Activated CD4-positive, alpha-beta memory T cell treated with anti-CD3 and anti-CD28 coated beads for 36 hours (primary cell): ENCODE measurements around the gene PRPF31. TPM values are rescaled to one million over a fixed set of nuclear protein-coding genes. Genes with fewer than 3 reads are reported as not detected.

Experiments used
- CTCF ChIA-PET: fragments of 350-600 bp; sonication (Branson Sonifier 250); formaldehyde crosslinking; loops from one replicate; lab custom pipeline; 2021; ENCODE audit warnings: antibody characterized with exemption, inconsistent platforms; lab: Charles Lee
- POLR2A ChIA-PET: fragments of 350-600 bp; sonication (Branson Sonifier 250); formaldehyde crosslinking; loops from one replicate; lab custom pipeline; 2021; ENCODE audit warnings: antibody characterized with exemption; lab: Charles Lee
- DNase-seq: peaks from one replicate; pipeline ENCODE4 v3.0.0-alpha.2; 2020
- H3K27ac Mint-ChIP-seq: one replicate; pipeline ENCODE4 v1.8.0; 2021; ENCODE audit warnings: mixed read lengths
- H3K27me3 Mint-ChIP-seq: one replicate; pipeline ENCODE4 v1.8.0; 2021; ENCODE audit warnings: mixed read lengths
- H3K36me3 Mint-ChIP-seq: one replicate; pipeline ENCODE4 v1.8.0; 2021; ENCODE audit warnings: mixed read lengths
- H3K4me1 Mint-ChIP-seq: one replicate; pipeline ENCODE4 v1.8.0; 2021; ENCODE audit warnings: low read depth, mixed read lengths
- H3K4me3 Mint-ChIP-seq: one replicate; pipeline ENCODE4 v1.8.0; 2021; ENCODE audit warnings: mild to moderate bottlenecking, mixed read lengths
- H3K9me3 Mint-ChIP-seq: one replicate; pipeline ENCODE4 v1.8.0; 2021; ENCODE audit warnings: mixed read lengths
- intact Hi-C: fragments of 100-400 bp; cut with micrococcal nuclease; formaldehyde crosslinking; loops from one replicate; pipeline ENCODE4 v1.15.1; 2023
- total RNA-seq, 2 experiments: library from RNA; stranded (reverse); gene quantifications; one replicate each; pipeline ENCODE4 v1.2.3, GENCODE V29; 2021

PRPF31 gene
- total RNA-seq, 2 experiments from 2014 or later, result 74.4 to 74.6 TPM

- Mint-ChIP-seq H3K4me3 (peak overlapping the region; percentile 86), H3K27ac (peak overlapping the region; percentile 76), H3K4me1 (peaks cover 42% of the 10 kb centered on the region), H3K36me3 (peaks cover 8% of the 10 kb centered on the region), H3K27me3 (no peaks in the 10 kb centered on the region), H3K9me3 (no peaks in the 10 kb centered on the region)
- POLR2A ChIA-PET, result interaction anchor here (0.8 to 3.0 kb wide), 12 partner anchors 19 to 327 kb away, joined by 3 to 17 read pairs (median 6); partner anchors contain the start of genes LENG1, LENG9, MBOAT7 and MYADM
- CTCF ChIA-PET, result interaction anchor here (1.1 to 1.6 kb wide), 3 partner anchors 24 to 53 kb away, joined by 3 to 9 read pairs (median 9); partner anchors contain the start of genes LENG1 and MBOAT7
- DNase-seq, result no peak
- intact Hi-C loops, result no loop called here
These were observed 20.7 kb downstream of the PRPF31 start for GRCh38 chr19:54136086-54136863.

GRCh38 chr19:54136864-54137698 lies 21.5 kb downstream of the PRPF31 start:
- DNase-seq, result peak; percentile 100
- H3K9me3 Mint-ChIP-seq, result no peaks in the 10 kb centered on the region
- peaks cover 3% of the 10 kb centered on the region for H3K36me3 Mint-ChIP-seq
- POLR2A ChIA-PET, result interaction anchor here (0.8 to 3.0 kb wide), 13 partner anchors 18 to 326 kb away, joined by 3 to 17 read pairs (median 5); partner anchors contain the start of genes LENG1, LENG9, MBOAT7 and MYADM
- peaks cover 50% of the 10 kb centered on the region for H3K4me1 Mint-ChIP-seq
- intact Hi-C loops, result loop anchor here (1.0 kb wide), 6 partner anchors 22 to 268 kb away; partner anchors contain the start of genes LENG1, NDUFA3, PRPF31 and TFPT
- H3K4me3 Mint-ChIP-seq, result peak overlapping the region; percentile 86
- no peaks in the 10 kb centered on the region for H3K27me3 Mint-ChIP-seq
- peak overlapping the region; percentile 76 for H3K27ac Mint-ChIP-seq
- CTCF ChIA-PET, result interaction anchor here (0.6 to 1.6 kb wide), 6 partner anchors 19 to 129 kb away, joined by 3 to 9 read pairs (median 4); partner anchors contain the start of genes LENG1, MBOAT7, PRPF31 and TFPT

GRCh38 chr19:54137699-54138488 lies 22.3 kb downstream of the PRPF31 start, which contains the start of gene CNOT3:
TSS of gene CNOT3 (plus strand) at chr19:54137762. CDS start at chr19:54142979, 5,217 bp downstream.
- Mint-ChIP-seq H3K9me3 (no peaks in the 10 kb centered on the region), H3K4me3 (peak within 1 kb of the TSS; percentile 86), H3K36me3 (peaks cover 3% of the 10 kb centered on the region), H3K4me1 (peaks cover 52% of the 10 kb centered on the region), H3K27me3 (no peaks in the 10 kb centered on the region), H3K27ac (peak within 1 kb of the TSS; percentile 87)
- ChIA-PET POLR2A (interaction anchor here (0.9 to 3.0 kb wide), 9 partner anchors 17 to 271 kb away, joined by 3 to 17 read pairs (median 7); partner anchors contain the start of genes LENG1, MBOAT7, MYADM and PRPF31), CTCF (interaction anchor here (0.6 to 1.6 kb wide), 6 partner anchors 20 to 128 kb away, joined by 3 to 9 read pairs (median 3); partner anchors contain the start of genes MBOAT7, PRPF31 and TFPT)
- intact Hi-C loops, result loop anchor here (1.0 kb wide), 6 partner anchors 21 to 269 kb away; partner anchors contain the start of genes LENG1, NDUFA3, PRPF31 and TFPT
- peak; percentile 48 for DNase-seq

- Mint-ChIP-seq H3K4me1 (peaks cover 52% of the 10 kb centered on the region), H3K27ac (peak overlapping the region; percentile 87), H3K4me3 (peak overlapping the region; percentile 86), H3K9me3 (no peaks in the 10 kb centered on the region), H3K36me3 (peaks cover 9% of the 10 kb centered on the region), H3K27me3 (no peaks in the 10 kb centered on the region)
- intact Hi-C loops, result no loop called here
- ChIA-PET CTCF (interaction anchor here (0.8 to 1.1 kb wide), 2 partner anchors 20 to 22 kb away, joined by 3 read pairs; partner anchors contain the start of gene LENG1), POLR2A (interaction anchor here (0.6 to 3.0 kb wide), 3 partner anchors 22 to 69 kb away, joined by 3 to 11 read pairs (median 4); partner anchors contain the start of genes PRPF31 and TFPT)
- peak; percentile 54 for DNase-seq
These were observed 23.1 kb downstream of the PRPF31 start for GRCh38 chr19:54138489-54139256.

- intact Hi-C loops, result no loop called here
- H3K36me3 Mint-ChIP-seq, result peaks cover 24% of the 10 kb centered on the region
- H3K4me1 Mint-ChIP-seq, result peaks cover 42% of the 10 kb centered on the region
- no peaks in the 10 kb centered on the region for H3K27me3 Mint-ChIP-seq
- H3K27ac Mint-ChIP-seq, result no peak overlapping the region
- ChIA-PET CTCF (interaction anchor here (1.0 kb wide), 1 partner anchor 18 kb away, joined by 3 read pairs; the partner anchor contains the start of gene LENG1), POLR2A (no interaction called here)
- no peak overlapping the region for H3K4me3 Mint-ChIP-seq
- no peak for DNase-seq
- H3K9me3 Mint-ChIP-seq, result no peaks in the 10 kb centered on the region
These were observed 25.8 kb downstream of the PRPF31 start for GRCh38 chr19:54141356-54141755.

GRCh38 chr19:54142166-54142780 lies 26.7 kb downstream of the PRPF31 start:
- no peaks in the 10 kb centered on the region for H3K27me3 Mint-ChIP-seq
- no peaks in the 10 kb centered on the region for H3K9me3 Mint-ChIP-seq
- H3K4me1 Mint-ChIP-seq, result peaks cover 37% of the 10 kb centered on the region
- intact Hi-C loops, result no loop called here
- no peak overlapping the region for H3K4me3 Mint-ChIP-seq
- ChIA-PET POLR2A (interaction anchor here (0.7 kb wide), 1 partner anchor 296 kb away, joined by 3 read pairs; no protein-coding TSS in a partner anchor), CTCF (interaction anchor here (1.0 kb wide), 1 partner anchor 17 kb away, joined by 3 read pairs; the partner anchor contains the start of gene LENG1)
- no peak for DNase-seq
- H3K27ac Mint-ChIP-seq, result peak overlapping the region; percentile 31
- H3K36me3 Mint-ChIP-seq, result peaks cover 29% of the 10 kb centered on the region

GRCh38 chr19:54145541-54146158 lies 30.1 kb downstream of the PRPF31 start:
- Mint-ChIP-seq H3K36me3 (peaks cover 40% of the 10 kb centered on the region), H3K9me3 (no peaks in the 10 kb centered on the region), H3K27me3 (no peaks in the 10 kb centered on the region), H3K4me3 (no peak overlapping the region), H3K27ac (no peak overlapping the region), H3K4me1 (peaks cover 15% of the 10 kb centered on the region)
- DNase-seq, result no peak
- intact Hi-C loops, result no loop called here
- ChIA-PET POLR2A (no interaction called here), CTCF (no interaction called here)

- Mint-ChIP-seq H3K9me3 (no peaks in the 10 kb centered on the region), H3K27ac (no peak overlapping the region), H3K4me1 (no peaks in the 10 kb centered on the region), H3K4me3 (no peak overlapping the region), H3K36me3 (peaks cover 47% of the 10 kb centered on the region), H3K27me3 (no peaks in the 10 kb centered on the region)
- DNase-seq, result no peak
- ChIA-PET POLR2A (no interaction called here), CTCF (interaction anchor here (0.6 kb wide), 1 partner anchor 55 kb away, joined by 3 read pairs; no protein-coding TSS in a partner anchor)
- intact Hi-C loops, result no loop called here
These were observed 32.1 kb downstream of the PRPF31 start for GRCh38 chr19:54147676-54148075.

- POLR2A ChIA-PET, result no interaction called here
- CTCF ChIA-PET, result no interaction called here
- intact Hi-C loops, result no loop called here
- no peak for DNase-seq
- no peaks in the 10 kb centered on the region for H3K4me1 Mint-ChIP-seq
- peaks cover 47% of the 10 kb centered on the region for H3K36me3 Mint-ChIP-seq
- no peak overlapping the region for H3K4me3 Mint-ChIP-seq
- H3K27ac Mint-ChIP-seq, result no peak overlapping the region
- no peaks in the 10 kb centered on the region for H3K27me3 Mint-ChIP-seq
- H3K9me3 Mint-ChIP-seq, result no peaks in the 10 kb centered on the region
These were observed 32.6 kb downstream of the PRPF31 start for GRCh38 chr19:54148158-54148557.
